ENCODE measurements around the gene DBNDD1.

DNA sequence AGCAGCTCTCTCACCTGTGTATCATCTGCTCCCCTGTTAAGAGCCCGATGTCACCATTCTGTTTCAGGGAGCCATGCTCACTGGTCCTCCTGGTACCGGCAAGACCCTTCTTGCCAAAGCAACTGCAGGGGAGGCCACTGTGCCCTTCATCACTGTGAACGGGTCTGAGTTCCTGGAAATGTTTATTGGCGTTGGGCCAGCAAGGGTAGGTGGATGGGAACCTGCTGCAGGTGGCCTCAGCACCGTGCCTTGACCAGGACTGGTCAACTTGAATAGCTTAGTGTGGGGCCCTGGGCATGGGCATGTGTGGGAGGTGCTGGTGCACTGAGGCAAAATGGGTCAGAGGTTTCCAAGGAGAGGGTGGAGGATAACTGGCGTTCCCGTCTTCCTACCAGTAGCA is 28.5 kb downstream of the DBNDD1 start:
- TF ChIP-seq, protein P1, sequence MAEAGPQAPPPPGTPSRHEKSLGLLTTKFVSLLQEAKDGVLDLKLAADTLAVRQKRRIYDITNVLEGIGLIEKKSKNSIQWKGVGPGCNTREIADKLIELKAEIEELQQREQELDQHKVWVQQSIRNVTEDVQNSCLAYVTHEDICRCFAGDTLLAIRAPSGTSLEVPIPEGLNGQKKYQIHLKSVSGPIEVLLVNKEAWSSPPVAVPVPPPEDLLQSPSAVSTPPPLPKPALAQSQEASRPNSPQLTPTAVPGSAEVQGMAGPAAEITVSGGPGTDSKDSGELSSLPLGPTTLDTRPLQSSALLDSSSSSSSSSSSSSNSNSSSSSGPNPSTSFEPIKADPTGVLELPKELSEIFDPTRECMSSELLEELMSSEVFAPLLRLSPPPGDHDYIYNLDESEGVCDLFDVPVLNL (IDR thresholded peaks at IDR 0.05; ENCODE audit: low read depth, low read length) = no peak
- TF ChIP-seq, protein P2, sequence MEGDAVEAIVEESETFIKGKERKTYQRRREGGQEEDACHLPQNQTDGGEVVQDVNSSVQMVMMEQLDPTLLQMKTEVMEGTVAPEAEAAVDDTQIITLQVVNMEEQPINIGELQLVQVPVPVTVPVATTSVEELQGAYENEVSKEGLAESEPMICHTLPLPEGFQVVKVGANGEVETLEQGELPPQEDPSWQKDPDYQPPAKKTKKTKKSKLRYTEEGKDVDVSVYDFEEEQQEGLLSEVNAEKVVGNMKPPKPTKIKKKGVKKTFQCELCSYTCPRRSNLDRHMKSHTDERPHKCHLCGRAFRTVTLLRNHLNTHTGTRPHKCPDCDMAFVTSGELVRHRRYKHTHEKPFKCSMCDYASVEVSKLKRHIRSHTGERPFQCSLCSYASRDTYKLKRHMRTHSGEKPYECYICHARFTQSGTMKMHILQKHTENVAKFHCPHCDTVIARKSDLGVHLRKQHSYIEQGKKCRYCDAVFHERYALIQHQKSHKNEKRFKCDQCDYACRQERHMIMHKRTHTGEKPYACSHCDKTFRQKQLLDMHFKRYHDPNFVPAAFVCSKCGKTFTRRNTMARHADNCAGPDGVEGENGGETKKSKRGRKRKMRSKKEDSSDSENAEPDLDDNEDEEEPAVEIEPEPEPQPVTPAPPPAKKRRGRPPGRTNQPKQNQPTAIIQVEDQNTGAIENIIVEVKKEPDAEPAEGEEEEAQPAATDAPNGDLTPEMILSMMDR (IDR thresholded peaks at IDR 0.05 in 2 of 3, conservative IDR thresholded peaks at IDR 0.05 in 1 of 3; ENCODE audit: control insufficient read depth in 2 of 3, extremely low read depth in 1 of 3, insufficient read depth in 1 of 3, low read depth in 3 of 3, low read length in 3 of 3) = no peak
- no peak for TF ChIP-seq NRF1 (conservative IDR thresholded peaks at IDR 0.05; ENCODE audit: low read depth, low read length)
- no peak for TF ChIP-seq NBN (IDR thresholded peaks at IDR 0.05)
- TF ChIP-seq POLR2A (IDR thresholded peaks at IDR 0.05; ENCODE audit: low read depth, low read length) = no peak
- TF ChIP-seq FOXM1 (IDR thresholded peaks at IDR 0.05; ENCODE audit: low read depth, low read length) = no peak
- no peak for TF ChIP-seq POLR2AphosphoS2 (IDR thresholded peaks at IDR 0.05; ENCODE audit: low read depth, low read length)
- TF ChIP-seq NFYB (IDR thresholded peaks at IDR 0.05; ENCODE audit: insufficient read depth, low read depth, low read length) = no peak
- TF ChIP-seq CHD4 (IDR thresholded peaks at IDR 0.05) = no peak
- no peak for TF ChIP-seq BHLHE40 (IDR thresholded peaks at IDR 0.05; ENCODE audit: borderline replicate concordance in 1 of 2, low read depth in 2 of 2, low read length in 1 of 2)
